ENCODE data around the gene GSTM4.
"Not testable (repeated sequence)": the region's sequence is repeated elsewhere in the genome, so short reads cannot be mapped to it uniquely, and the experiment has no call there.

GSTM4 gene

DNA sequence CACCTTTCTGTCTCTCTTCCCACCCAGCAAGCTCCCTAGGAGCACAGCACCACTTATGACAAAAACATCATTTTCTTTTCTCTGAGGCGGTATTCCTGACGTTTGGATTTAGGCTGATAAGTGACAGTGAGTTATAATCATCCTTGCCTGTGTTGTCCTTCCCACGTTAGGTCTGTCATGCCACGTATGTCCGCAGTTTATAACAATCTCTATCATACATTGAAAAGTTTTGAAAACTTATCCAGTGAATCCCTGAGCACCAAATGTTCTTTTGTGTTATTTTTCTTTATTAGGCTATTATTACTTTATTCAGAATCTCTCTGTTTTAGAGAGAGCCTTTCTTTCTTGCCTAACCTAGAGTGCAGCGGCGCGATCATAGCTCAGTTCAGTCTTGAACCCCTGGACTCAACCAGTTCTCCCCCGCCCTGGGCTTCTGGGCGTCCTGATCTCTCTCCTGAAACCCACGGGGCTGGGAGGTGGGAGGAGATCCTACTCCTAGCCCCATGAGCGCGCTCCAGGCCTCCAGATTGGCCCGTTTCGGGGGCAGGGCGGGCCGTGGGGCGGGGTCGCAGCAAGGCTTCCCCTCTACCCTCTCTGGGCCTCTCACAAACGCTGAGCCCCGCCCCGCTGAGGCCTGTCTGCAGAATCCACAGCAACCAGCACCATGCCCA, 11.7 kb downstream of the GSTM4 start, which contains the start of gene GSTM2:
GSTM2 (plus strand) TSS at position 606 of the 671 bp plus-strand sequence; CDS start at position 665, 59 bp downstream.
- peak; percentile 96 for DNase-seq (ENCODE audit: low spot score)

DNA sequence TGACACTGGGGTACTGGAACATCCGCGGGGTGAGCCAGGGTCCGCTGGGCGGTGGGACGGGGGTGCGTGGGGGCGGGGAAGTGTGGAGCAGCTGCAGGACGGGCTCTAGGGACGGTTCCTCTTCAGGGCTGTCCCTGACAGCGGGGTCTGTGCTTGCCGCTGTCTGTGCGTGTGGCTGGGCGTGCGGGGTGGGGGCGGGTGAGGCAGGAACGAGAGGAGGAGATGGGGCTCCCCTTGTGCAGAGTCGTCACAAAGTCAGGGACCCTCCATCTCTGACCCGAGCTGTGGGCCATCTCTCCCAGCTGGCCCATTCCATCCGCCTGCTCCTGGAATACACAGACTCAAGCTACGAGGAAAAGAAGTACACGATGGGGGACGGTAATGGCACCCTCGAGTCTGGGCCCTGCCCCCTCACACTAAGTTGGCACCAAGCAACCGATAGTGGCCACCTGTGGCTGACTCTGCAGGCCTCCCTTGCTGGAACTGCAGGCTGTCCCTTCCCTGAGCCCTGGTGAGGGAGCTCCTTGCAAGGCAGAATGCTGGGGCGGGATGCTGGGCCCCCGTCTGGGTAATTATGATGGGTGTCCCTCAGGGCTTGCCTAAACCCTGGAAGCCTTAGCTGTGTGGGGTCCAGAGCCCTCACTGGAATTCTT, 12.3 kb downstream of the GSTM4 start:
- DNase-seq (ENCODE audit: low spot score): no peak

DNA sequence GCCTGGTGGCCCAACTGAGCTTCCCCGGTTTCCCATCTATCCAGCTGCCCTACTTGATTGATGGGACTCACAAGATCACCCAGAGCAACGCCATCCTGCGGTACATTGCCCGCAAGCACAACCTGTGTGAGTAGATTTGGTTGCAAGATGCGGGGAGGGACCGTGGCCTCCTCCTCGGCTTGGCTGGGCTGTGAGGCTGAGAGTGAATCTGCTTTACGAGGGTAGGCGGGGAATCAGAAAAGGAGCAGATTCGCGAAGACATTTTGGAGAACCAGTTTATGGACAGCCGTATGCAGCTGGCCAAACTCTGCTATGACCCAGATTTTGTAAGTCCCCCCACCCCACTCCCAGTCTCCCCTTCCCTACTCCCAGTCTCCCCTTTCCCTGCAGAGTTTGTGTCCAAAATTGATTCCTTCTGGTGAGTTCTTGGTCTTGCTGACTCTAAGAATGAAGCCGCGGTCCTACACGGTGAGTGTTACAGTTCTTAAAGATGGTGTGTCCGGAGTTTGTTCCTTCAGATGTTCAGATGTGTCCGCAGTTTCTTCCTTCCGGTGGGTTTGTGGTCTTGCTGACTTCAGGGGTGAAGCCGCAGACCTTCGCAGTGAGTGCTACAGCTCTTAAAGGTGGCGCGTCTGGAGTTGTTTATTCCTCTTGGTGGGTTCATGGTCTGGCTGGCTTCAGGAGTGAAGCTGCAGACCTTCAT, 13.5 kb downstream of the GSTM4 start:
- DNase-seq (ENCODE audit: low spot score): no peak

DNA sequence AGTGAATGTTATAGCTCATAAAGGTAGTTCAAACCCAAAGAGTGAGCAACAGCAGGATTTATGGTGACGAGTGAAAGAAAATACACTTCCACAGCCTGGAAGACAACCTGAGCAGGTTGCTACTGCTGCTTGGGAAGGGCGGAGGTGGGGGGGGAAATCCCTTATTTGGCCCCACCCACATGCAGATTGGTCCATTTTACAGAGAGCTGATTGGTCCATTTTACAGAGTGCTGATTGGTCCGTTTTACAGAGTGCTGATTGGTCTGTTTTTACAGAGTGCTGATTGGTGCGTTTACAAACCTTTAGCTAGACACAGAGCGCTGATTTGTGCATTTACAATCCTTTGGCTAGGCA, 14.0 kb downstream of the GSTM4 start:
- not testable (repeated sequence) for DNase-seq (ENCODE audit: low spot score)

DNA sequence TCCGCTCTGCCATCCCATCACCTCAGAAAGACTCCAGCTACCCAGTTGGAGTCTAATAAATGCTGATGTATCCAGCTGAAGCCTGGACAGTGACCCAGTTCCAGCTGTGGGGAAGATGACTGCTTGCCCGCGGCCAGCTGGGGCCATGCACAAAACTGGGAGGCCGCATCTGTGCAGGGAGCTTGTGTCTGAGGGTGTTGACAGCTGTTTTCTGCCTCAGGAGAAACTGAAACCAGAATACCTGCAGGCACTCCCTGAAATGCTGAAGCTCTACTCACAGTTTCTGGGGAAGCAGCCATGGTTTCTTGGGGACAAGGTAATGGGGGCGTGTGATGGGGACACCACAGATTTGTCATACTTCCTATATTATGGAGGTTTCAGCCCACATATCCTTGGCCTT, 15.2 kb downstream of the GSTM4 start:
- DNase-seq (ENCODE audit: low spot score): no peak

DNA sequence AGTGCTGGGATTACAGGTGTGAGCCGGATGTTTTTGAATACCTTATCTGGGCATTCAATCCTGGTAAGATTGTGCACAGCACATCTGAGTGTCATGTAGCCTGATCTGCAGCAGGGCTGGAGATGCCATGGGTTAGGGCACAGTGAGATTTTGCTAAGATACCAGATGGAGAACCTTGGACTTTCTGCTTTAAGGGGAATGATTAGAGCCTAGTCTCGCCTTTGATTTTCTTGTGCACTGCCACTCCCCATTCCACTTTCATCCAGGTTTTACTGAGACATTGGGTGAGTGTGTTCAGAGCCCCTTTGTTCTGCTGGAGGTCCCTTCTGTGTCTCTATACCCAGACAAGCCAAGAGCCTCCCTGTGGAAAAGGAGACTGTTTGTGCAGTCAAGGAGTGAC, 18.0 kb downstream of the GSTM4 start:
- not testable (repeated sequence) for DNase-seq (ENCODE audit: low spot score)

DNA sequence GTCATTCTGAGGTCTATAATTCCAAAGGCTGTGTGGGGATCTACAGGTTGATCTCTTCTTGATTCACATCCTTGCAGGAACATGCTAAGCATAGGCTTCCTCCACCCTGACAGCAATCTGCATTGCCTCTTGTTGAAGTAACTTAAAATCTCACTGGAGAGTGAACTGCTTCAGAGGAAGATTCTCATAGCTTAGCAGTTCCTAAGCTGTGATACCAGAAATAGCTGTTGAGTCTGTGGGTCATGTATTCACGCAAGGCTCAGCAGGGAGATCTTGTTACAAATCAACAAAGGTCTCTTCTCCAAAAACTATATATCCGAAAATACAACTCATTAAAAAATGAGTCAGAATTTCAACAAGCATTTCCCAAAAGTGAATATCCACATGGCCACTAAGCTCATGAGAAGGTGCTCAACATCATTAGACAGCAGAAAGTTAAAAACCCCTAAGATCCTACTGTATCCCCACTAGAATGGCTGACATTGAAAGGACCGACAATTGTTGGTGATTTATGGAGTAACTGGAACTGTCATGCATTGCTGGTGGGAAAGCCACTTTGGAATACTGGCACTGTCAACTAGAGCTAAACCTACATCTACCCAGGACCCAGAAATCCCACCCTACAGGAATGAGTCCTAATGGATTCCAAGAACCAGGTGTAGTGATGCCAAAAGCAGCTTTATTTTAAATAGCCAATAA, 20.9 kb downstream of the GSTM4 start:
- DNase-seq (ENCODE audit: low spot score): not testable (repeated sequence)

DNA sequence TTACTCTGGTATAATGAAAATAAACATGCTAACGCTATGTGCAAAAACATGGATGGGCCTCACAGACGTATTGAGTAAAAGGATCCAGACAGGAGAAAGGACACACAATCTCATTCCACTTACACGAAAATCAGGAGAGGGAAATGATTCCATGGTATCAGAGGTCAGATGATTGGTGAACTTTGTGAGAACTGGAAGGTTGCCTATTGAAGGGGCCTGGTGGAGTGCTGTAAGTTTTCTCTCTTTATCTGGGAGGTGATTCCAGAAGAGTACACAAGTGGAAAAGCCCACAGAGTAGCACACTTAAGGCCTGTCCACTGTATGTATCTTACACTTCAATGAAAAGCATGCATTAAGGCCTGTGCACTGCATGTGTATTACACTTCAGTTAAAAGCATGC, 21.6 kb downstream of the GSTM4 start:
- DNase-seq (ENCODE audit: low spot score): no peak

DNA sequence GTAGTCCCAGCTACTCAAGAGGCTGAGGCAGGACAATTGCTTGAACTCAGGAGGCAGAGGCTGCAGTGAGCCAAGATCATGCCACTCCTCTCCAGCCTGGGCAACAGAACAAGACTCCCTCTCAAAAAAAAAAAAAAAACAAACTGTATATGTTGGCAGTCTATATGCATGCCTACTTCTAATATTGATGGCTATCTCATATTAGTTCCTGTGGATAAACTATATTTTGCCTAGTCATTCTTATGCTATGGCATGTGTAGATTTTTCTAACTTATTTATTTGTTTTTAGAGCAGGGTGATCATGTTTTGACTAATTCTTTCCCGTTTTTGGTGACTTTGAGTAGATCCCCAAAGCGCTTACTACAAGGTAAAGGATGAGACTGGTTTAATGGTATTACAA, 22.7 kb downstream of the GSTM4 start:
- not testable (repeated sequence) for DNase-seq (ENCODE audit: low spot score)

DNA sequence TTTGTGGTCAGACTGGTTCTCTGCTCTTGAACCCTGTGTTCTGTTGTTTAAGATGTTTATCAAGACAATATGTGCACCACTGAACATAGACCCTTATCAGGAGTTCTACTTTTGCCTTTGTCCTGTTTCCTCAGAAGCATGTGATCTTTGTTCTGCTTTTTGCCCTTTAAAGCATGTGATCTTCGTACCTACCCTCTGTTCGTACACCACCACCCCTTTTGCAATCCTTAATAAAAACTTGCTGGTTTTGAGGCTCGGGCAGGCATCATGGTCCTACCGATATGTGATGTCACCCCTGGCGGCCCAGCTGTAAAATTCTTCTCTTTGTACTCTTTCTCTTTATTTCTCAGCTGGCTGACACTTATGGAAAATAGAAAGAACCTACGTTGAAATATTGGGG, 28.9 kb downstream of the GSTM4 start:
- not testable (repeated sequence) for DNase-seq (ENCODE audit: low spot score)

DNA sequence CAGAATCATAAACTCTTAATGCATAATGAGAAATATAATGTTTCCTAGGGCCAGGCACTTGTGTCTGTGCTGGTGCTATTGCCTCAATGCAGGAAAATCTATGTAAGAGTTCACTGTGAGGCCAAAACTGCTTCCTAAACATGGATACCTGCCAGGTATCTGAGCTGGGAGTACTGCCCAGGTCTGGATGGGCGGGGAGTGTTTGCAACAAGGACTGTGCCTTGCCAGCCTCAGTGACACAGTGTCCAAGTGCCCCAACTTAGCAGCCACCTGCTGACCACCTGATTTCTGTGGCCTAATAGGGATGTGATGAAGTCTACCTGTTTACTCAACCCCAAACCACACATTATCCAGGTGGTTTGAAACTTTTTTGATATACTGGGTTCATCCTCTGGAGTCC, 29.5 kb downstream of the GSTM4 start:
- DNase-seq (ENCODE audit: low spot score): not testable (repeated sequence)

DNA sequence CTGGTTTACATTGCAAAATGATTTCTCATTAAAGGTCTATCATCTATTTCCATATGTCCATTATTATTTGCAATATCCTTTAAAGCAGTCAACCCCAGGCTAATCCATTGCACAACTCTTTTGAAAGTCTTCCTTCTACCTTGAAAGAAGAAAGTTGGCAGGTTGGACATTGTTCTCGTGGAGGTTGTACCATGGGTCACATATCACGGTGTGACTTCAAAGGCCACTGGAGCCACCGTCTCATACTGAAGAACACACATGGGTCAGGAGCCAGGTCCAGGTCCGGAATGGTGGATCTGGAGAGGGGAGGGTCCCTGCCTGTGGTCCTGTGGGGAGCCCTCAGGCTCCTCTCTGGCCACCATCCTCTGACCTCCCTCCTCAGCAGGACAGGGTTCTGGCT, 30.0 kb downstream of the GSTM4 start:
- DNase-seq (ENCODE audit: low spot score): not testable (repeated sequence)

DNA sequence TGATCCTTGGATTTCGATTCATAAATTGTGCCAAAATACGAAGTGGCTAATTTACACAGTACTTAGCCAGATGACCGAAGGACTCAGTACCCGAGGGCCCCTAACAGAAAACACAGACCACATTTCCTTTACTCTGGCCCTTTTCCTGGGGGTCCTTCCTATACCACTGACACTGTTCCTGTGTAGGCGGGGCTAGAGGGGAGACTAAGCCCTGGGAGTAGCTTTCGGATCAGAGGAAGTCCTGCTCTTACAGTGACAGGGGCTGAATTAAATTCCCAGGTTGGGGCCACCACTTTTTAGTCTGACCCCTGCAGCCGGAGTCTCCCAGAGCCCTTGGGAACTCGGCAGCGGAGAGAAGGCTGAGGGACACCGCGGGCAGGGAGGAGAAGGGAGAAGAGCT, 31.2 kb downstream of the GSTM4 start:
- not testable (repeated sequence) for DNase-seq (ENCODE audit: low spot score)

DNA sequence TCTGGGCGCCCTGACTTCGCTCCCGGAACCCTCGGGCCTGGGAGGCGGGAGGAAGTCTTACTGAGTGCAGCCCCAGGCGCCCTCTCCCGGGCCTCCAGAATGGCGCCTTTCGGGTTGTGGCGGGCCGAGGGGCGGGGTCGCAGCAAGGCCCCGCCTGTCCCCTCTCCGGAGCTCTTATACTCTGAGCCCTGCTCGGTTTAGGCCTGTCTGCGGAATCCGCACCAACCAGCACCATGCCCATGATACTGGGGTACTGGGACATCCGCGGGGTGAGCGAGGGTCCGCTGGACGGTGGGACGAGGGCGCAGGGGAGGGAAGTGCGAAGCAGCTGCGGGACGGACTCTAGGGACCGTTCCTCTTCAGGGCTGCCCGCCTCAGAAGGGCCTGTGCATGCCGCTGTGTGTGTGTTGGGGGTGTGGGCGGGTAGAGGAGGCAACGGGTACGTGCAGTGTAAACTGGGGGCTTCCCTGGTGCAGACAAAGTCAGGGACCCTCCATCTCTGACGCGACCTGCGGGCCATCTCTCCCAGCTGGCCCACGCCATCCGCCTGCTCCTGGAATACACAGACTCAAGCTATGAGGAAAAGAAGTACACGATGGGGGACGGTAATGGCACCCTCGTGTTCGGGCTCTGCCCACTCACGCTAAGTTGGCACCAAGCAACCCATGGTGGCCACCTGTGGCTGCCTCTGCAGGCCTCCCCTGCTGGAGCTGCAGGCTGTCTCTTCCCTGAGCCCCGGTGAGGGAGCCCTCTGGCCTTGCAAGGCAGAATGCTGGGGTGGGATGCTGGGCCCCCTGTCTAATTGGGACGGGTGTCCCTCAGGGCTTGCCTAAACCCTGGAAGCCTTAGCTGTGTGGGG, 32.0 kb downstream of the GSTM4 start, which contains the start of gene GSTM1:
GSTM1 (plus strand) TSS at position 177 of the 859 bp plus-strand sequence; CDS start at position 234, 57 bp downstream.
- no peak for DNase-seq (ENCODE audit: low spot score)

DNA sequence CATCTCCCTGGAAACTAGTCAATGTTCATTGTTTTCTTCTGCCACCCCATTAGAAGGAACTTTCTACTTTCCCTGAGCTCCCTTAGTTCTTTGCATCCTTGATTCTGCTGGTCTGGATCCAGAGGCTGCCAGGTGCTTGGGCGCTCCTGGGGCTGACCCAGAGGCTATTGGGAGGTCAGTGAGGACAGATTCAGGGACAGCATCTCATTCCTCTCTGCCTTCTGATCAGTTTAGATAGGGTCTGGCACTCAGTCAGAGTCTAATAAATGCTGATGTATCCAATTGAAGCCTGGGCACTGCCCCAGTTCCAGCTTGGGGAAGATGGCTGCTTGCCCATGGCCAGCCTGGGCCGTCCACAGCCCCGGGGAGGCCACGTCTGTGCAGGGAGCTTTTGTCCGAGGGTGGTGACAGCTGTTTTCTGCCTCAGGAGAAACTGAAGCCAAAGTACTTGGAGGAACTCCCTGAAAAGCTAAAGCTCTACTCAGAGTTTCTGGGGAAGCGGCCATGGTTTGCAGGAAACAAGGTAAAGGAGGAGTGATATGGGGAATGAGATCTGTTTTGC, 34.0 kb downstream of the GSTM4 start:
- DNase-seq (ENCODE audit: low spot score): no peak

DNA sequence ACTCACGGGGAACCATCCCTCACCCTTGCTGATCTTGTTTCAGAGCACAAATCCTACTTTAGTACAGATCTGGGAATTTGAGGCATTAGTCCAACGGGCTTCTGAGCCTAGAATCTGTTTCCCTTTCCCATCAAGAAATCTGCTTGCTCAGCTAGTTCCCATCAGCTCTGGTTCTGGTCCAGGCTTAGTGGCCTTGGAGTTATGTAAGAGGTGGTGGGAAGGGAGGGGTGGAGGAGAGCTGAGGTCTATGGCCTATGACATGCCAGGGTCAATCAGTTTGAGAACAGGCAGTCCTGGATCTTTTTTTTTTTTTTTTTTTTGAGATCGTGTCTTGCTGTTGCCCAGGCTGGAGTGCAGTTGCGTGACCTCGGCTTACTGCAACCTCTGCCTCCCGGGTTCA, 35.9 kb downstream of the GSTM4 start:
- DNase-seq (ENCODE audit: low spot score): no peak

DNA sequence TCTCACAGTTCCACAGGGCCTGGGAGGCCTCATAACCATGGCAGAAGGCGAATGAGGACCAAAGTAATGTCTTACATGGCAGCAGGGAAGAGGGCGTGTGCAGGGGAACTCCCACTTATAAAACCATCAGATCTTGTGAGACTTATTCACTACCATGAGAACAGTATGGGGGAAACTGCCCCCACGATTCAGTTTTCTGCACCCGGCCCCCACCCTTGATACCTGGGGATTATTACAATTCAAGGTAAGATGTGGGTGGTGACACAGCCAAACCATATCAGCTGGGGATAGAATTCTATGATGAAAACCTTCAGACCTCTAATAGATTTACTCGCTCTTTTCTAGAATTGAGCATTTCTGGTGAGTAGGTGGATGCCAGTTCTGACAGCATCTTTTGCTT, 38.5 kb downstream of the GSTM4 start:
- DNase-seq (ENCODE audit: low spot score): not testable (repeated sequence)

DNA sequence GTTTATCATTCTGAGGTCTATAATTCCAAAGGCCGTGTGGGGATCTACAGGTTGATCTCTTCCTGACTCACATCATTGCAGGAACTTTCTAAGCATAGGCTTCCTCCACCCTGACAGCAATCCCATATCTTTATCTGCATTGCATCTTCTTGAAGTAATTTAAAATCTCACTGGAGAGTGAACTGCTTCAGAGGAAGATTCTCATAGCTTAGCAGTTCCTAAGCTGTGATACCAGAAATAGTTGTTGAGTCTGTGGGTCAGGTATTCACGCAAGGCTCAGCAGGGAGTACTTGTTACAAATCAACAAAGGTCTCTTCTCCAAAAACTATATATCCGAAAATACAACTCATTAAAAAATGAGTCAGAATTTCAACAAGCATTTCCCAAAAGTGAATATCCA, 39.2 kb downstream of the GSTM4 start:
- DNase-seq (ENCODE audit: low spot score): not testable (repeated sequence)

DNA sequence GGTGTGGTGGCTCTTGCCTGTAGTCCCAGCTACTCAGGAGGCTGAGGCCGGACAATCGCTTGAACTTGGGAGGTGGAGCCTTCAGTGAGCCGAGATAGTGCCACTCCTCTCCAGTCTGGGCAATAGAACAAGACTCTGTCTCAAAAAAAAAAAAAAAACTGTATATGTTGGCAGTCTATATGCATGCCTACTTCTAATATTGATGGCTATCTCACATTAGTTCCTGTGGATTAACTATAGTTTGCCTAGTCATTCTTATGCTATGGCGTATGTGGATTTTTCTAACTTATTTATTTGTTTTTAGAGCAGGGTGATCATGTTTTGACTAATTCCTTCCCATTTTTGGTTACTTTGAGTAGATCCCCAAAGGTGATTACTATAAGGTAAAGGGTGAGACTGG, 41.2 kb downstream of the GSTM4 start:
- DNase-seq (ENCODE audit: low spot score): no peak

DNA sequence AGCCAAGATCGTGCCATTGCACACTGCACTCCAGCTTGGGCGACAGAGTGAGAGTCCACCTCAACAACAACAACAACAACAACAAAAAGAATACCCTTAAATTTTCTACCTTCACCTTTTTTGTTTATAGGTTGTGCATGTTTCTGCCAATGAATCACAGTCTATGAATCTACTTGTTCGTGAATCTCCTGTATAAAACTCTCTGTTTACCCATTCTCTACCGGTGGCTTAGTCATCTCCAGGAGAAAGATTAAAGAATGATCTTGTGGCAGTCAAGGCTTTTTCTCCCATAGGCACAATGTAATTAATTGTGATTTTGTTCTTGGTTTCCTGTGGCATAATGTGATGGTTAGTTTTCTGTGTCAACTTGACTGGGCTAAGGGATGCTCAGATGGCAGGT, 42.0 kb downstream of the GSTM4 start:
- DNase-seq (ENCODE audit: low spot score): not testable (repeated sequence)

DNA sequence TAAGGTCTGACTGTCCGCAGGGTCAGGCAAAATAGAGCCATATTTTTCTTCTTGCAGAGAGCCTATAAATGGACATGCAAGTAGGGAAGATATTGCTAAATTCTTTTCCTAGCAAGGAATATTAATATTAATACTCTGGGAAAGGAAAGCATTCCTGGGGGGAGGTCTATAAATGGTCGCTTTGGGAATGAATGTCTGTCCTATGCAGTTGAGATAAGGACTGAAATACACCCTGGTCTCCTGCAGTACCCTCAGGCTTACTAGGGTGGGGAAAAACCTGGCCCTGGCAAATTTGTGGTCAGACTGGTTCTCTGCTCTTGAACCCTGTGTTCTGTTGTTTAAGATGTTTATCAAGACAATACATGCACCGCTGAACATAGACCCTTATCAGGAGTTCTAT, 47.0 kb downstream of the GSTM4 start:
- not testable (repeated sequence) for DNase-seq (ENCODE audit: low spot score)
